Erythroblast (primary cell): ENCODE measurements around the gene SSNA1.

Experiments
- DNase-seq, 2 experiments: peaks; one replicate each; lab custom pipeline; 2025; lab: John Stamatoyannopoulos, UW
- GATA1 ChIP-seq: IDR thresholded peaks from 2 replicates; pipeline ENCODE4 v1.6.1; 2011; ENCODE audit warnings: low read depth, mild to moderate bottlenecking, control low read depth, low read length, moderate library complexity
- POLR2A ChIP-seq: IDR thresholded peaks from 2 replicates; pipeline ENCODE4 v1.6.1; 2011; ENCODE audit warnings: mild to moderate bottlenecking, low read length

SSNA1 gene

DNA sequence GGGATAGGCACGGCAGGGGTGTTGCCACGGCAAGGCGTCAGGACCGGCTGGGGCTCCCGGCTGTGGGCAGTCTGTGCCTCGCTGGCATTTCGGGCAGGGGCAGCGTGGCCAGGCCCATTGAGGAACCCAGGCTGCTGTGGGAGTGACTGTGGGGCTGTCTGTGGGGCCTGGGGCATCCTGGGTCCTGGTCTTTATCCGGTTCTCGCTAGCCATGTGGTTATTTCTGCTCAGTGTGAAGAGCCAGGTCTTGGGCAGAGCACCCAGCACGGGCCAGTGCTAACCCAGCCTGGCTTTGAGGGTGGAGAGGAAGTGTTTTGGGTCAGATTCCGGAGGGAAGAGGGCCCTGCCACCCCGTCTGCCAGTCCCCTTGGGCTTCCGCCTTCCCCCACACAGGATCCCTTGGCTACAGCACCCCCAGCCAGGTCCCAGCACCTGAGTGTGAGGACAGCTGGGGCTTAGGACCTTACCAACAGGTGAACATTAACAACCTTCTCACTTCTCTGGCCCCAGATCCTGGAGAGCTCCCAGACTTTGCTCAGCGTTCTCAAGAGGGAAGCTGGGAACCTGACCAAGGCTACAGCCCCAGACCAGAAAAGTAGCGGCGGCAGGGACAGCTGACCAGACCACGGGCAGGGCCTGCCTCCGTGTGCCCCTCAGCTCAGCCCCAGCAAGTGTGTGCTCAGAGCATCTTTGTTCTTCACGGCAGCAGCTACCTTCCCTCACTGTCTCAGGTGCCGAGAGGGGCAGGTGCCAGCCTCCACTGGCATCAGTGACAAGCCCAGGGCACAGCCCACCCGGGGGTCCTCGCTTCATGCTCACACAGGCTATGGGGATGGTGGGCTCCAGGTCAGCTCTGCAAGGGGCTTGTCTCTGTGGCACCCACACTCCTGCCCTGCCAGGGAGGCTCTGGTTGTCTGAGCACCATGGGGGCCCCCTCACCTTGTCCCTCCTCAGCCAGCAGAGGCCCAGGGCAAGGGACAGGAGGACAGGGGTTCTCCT, 1.1 kb downstream of the SSNA1 start:
- no peak for TF ChIP-seq GATA1
- no peak for TF ChIP-seq POLR2A
- no peak for DNase-seq

DNA sequence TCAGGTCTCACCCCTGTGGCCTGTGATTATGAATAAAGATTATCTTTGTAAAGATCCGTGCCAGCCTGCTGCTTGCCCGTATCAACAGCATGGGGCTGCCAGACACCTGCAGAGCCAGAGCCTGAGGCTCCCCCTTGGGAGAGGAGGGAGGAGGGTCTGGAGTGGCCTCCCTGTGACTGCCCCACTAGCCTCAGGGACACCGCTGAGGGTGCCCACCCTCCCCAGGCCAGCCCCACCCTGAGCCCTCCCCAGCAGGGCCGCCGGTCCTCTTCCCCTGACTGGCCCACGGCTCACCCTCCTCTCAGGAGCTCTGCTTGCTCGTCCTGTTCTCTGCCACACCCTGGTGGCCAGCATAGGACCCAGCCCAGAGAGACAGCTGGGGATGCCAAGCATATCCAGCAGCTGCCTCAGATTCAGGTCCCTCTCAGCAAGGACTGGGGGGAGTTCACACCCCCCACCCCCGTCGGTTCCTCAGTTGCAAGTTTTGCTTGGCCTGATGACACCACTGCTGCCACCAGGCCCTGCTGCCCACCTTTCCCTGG, 1.9 kb downstream of the SSNA1 start:
- DNase-seq: no peak
- no peak for TF ChIP-seq POLR2A

DNA sequence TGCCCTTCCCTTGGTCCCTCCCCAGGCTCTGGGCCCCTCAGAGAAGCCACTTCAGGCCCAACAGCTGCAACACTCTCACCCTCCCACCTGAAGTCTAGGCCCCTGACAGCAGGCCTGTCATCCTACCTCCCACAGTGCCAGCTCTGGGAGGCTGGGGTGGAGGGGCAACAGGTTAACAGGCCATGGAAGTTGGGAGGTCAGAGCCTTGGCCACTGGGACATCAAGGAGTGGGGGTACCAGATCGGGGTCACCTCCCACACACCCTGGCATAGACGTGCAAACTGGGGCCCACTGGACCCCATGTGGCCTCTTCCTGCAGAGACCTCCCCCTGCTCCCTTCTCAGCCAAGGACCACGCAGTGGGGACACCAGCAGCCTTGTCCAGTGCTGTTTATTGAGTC, 2.8 kb downstream of the SSNA1 start:
- TF ChIP-seq GATA1: no peak
- no peak for TF ChIP-seq POLR2A
- DNase-seq: no peak

DNA sequence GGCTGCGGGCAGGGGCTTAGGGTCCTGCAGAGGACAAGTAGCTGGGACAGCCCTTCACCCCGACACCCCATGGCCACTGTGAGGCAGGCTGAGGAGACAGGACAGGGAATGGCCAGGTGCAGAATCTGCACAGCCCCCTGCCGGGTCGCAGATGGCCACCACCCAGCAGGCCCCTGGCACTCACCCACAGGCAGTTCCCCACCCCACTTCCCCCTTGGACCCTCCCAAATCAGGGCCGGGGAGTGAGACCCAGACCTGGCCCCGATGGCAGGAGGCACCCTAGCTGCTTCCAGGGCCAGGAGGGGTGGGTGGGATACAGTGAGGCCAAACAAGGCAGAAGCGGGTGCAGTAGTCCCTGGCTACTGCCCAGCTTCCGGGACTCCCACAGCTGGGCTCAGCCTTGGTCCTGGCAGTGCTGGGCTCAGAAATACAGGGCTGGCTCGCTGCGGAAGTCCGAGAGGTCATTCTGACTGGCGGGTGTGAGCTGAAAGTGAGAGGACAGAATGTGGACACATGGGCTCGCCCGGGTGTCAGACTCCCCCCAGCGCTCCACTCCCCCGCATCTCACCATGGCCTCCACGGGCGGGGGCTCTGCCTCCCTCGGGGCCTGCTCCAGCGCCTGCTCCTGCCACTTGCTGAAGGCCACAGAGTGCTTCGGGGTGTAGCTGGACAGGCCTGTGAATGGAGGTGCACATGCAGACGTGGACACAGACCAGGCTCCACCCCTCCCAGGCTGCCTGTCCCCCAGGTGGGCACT, 3.4 kb downstream of the SSNA1 start:
- no peak for TF ChIP-seq POLR2A
- no peak for TF ChIP-seq GATA1
- no peak for DNase-seq

DNA sequence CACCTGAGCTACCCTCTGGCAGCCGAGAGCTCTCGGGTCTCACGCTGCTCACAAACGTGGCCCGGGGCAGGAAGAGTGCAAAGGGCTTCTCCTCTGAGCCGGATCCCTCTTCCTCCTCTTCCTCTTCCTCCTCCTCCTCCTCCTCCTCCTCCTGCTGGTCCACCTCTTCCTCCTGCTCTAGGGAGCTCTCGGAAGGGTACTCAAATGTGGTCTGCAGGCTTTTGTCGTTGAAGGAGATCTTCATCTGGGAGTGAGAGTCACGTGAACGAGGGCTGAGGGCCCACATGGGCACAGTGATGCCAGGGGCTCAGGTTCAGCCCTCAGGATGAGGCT, 3.9 kb downstream of the SSNA1 start:
- DNase-seq: no peak
- TF ChIP-seq GATA1 (no peak), POLR2A (no peak)

DNA sequence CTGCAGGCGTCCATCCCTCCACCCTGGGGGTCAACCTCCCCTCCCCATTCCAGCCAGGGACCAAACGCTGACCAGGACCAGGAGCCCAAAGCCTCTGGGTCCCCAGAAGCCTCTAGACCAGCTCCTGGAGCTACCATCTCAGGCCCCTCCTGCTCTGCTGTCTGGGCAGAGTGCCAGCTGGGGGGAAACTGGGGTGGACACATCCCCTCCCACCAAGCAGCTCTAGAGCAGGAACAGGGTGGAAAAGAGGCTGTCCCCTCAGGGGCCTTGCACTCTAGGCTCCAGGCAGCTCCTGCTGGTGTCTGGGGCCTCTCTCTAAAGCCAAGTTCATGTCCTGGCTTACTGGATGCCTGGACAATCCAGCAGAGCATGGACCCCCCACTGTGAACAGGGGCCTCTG, 4.4 kb downstream of the SSNA1 start:
- TF ChIP-seq POLR2A (no peak), GATA1 (no peak)
- DNase-seq: no peak

DNA sequence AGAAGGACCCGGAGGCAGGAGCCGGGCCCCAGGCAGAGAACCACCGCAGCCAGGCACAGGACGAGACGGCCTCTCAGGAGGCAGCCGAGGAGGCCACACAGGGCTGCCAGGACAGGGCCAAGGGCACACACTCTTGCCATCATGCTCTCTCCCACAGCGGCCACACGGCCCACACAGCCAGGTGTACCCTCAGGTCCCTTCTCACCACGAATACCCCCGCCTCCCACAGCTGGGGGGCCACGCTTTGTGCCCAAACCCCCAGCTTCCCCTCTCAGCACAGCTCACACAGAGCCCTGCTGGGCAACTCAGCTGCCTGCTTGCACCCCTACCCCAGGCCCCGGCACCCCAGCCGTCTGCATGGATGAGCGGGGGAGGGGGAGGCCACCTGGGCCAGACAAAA, 5.3 kb downstream of the SSNA1 start:
- DNase-seq: no peak
- TF ChIP-seq POLR2A (no peak), GATA1 (no peak)

DNA sequence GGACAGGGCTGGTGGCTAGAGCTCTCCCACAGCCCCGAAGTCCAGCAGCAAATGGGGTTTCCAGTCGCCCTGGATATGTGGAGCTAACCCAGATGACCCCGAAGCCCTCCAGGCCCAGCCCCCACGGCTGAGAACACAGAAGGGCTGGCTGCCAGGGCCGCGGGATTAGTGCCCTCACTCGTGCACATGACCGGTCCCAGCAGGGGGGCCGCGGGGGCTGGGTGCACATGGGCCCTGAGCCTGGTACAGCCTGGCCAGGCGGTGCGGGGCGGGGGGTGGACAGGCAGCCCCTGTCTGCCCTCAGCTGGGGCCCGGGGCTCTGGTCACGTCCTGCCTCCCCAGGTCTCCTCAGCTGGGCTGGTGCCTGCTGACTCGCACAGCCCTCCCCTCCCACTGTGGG, 5.9 kb downstream of the SSNA1 start:
- no peak for TF ChIP-seq GATA1
- no peak for DNase-seq

DNA sequence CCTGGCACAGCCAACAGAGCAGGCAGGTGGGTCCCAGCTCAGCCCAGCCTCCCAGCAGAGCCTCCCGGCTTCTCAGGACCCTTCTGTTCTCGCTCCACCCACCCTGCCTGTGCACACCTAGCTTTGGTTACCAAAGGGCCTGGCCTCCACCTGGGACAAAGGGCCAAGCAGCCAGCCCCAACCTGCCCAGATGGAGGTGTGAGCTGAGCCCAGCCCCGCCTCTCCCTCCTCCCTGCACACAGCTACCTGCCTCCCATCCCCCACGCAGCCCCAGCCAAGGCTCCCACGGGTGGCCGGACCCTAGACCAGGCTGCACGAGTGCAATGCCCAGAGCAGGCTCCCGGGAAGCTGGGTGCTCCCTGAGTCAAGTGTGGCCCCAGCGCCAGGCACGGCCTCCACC, 6.4 kb downstream of the SSNA1 start:
- no peak for DNase-seq
- no peak for TF ChIP-seq GATA1
- no peak for TF ChIP-seq POLR2A

DNA sequence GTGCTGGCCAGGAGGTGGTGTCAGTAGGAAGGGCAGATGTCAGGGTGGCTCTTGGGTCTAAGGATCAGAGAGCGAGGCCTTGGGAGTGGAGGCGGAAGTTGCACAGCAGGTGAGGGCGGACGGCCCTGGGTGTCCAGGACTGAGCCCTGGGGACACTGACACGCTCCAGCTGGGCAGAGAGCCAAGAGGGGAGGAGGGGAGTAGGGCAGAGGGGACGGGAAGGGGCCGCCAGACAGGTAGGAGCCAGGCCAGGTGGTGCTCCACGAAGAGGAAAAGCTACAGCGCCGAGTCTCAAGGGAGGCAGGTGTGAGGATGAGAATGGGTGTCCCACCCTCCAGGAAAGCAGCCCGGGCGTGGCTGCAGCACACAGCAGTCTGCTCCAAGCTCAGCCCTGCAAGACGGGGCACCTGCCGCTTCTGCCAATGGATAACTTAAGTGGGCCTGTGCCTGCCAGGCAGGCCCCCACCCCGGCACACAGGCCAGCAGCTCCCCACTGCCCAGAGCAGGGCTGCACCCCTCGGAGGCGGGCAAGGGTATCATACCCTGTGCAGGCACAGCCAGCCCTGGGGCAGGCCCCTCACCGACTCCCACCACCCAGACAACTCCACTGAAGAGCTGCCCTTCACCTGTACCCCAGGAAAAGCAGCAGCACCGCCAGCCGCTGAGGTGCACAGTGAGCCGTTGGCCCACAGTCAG, 7.2 kb downstream of the SSNA1 start:
- TF ChIP-seq GATA1 (no peak), POLR2A (no peak)
- DNase-seq: no peak

DNA sequence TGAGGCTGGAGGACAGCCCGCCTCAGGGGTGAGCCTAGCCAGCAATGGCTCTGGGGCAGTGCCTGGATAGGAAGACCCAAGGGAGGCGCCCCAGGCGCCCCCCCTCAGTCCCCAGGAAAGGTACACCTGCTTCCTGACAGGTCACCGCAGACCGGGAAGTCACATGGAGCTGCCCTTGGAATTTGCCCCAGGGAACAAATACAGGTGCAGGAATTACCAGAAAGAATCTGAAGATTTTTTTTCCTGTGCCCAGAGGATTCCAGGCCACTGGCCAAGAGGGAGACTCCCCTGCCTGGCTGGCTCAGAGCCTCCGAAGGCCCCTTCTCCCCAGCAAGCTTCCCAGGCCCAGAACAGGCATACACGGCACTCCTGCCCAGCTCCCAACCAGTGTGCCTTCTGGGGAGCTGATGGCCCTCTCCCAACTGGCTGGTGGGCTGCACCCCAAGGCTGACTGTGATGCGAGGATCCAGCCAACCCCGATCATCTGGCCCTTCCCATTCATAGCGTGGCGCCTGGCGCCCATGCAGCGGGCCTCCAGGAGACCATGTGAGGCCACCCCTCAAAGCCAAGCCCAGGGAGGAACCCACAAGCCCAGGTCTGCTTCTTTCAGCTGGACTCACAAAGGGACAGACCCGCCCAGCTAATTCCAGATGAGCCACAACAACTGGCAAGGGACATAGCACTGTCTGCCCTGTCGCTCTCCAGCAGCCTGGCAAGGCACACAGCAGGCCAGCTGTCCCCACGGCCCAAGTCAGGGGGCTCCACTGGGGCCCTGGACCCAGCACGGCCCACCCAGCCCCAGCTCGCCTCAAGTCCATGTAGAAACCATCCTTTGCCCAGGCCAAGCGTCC, 9.8 kb downstream of the SSNA1 start:
- no peak for TF ChIP-seq GATA1
- DNase-seq: no peak

DNA sequence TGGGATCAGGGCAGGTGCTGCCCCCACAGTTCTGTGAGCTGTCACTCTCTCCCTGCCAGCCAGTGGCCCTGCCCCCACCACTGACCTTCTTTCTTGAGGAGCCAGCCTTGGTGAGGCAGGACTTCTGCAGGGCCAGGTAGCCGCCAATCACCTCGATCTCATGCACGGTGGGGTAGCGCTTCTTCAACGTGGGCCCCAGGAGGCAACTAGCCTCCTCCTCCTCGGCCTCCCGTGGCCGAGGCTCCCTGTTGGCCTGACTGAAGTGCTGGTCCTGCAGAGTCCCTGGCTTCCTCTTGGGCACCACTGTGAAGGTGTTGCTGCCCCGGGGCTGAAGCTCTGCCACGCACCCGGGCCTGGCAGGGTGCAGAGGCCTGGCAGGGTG, 10.4 kb downstream of the SSNA1 start:
- DNase-seq: no peak

DNA sequence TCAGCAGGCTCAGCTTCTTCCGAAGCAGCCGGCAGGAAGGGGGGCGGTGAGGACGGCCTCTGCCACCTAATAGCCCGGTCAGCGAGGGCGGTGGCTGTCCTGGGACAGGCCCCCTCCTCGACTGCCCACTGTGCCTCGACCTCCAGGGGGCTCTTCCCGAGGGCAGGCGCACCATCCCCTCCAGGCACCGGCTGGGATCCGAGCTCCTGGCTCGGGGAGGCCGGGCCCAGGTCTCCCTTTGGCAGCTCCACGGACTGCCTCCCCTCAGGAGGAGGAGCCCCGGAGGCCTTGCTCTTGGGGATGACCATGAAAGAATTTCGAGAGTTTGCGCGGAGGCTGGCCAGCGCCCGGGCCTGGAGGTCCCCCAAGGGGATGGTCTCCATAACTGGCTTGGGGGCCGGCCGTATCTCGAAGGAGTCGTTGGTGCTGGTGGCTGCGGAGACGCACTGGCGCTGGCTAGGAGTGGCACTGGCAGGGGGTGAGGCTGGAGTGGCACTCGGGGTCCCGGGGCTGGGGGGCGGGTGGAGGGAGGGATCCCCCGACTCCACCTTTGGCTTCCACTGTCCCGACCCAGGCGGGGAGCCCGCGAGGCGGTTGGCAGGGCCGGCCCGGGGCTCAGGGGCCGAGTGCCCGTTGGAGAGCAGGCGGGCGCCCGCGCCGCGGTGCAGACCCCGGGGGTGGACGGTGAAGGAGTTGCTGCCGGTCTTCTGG, 11.1 kb downstream of the SSNA1 start:
- no peak for TF ChIP-seq GATA1
- no peak for DNase-seq

More for the DNA sequence above, 10.4 kb downstream of the SSNA1 start:
- TF ChIP-seq GATA1 (no peak), POLR2A (no peak)
